Ecto neural progenitor cell (in vitro differentiated cells): ENCODE data around the gene JAG1.
A peak's percentile ranks its signal among the peaks of the same experiment; 100 is the strongest.

Experiments
- DNase-seq: peaks from one replicate; pipeline ENCODE4 v3.0.0-alpha.2; 2018; ENCODE audit warnings: low spot score

Gene JAG1

DNA sequence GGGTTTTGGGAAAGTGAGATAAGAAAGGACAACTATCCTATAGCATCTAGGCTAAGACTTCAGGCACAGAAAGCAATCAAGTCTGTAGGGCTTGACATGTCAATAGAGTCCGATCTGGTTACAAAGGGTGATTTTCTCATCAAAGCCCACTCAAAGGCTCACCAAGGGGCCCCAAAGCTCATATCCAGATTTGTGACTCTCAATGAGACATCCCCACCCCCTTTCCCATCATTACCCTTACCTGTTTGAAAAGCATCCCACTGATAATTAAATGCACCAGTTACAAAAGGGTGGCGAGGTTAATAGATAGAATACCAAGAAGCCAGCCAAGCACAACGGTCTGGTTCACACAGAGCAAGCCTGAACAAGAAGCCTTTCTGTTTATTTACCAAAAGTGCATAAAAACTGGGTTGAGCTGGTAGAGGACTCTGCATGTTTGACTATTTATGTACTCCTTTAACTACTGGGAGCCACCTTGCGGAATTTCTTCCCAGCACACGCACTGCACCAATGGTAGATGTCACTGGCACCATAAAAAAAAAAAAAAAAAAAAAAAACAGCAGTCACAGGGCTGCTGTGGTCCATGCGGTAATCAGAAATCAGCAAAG is 6.1 kb downstream of the JAG1 start:
- no peak for DNase-seq

DNA sequence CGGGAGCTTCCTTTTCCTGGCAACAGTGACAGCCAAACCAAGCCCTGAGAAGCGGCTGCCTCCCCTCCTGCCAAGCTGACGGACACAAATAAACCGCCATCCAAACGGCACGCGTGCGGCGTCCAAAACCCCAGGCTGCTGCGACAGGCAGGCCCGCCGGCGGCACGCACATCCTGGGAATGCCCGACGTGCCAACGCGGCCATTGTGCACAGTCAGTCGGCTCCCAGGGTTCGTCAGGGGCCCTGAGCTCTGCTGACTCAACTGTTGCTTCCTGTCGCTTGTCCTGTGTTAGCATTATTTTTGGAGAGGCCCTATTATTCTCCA is 6.8 kb downstream of the JAG1 start:
- DNase-seq, result no peak

DNA sequence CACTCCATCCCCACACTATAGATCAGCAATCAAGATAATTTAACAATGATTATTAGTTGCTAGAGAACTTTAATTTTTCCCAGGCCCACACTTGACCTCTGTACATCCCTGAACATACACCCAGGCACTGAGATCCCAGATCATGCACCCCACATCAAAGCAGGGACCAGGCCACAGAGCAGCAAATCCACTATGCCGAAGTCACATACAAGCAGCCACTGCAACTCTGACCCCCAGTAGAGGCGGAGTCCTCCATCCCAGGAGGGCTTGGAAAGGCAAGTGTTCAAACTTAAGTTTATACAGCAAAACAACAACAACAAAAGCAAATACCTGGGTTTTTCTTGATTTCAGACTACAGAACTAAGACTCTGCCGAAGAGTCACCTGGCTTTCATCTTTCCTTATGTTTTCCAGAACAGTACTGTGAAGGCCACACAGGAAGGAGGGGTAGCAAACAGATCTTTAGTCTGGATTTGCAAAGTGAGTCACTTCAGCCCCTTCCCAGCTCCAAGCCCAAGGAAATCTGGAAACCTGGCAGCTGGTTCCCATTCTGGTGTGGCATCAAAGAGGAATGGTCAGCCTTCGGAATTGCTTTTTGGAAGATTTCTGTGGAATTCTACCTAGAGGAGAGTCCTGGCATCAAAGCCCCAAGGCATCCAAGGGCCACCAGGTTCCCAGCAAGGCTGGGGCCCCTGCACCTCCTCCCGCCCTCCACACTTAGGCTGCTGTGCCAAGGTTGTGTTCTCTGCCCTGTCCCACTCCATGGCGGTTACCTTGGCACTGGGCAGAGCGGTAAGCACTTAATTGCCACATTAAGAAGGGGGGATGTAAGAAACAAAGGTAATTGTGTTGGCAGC is 7.3 kb downstream of the JAG1 start:
- DNase-seq, result no peak

DNA sequence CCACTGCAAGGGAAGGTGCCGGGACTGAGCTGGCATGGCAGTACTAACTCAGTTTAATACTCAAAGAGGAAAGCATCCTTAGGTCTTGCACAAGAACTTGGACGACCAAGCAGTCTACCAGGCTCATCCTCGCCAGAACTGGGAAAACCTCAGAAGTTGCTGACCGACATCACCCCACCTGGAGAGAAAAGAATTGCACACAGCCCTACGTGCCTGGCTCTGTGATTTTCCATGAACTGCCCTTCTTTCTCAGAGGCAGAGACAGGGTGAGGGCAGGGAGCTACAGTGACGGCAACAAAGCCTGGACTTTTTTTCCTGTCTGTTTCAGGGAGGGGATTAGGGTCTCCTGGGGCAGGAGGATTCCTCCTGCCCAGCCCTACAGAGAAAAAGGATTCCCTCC is 8.0 kb downstream of the JAG1 start:
- no peak for DNase-seq

DNA sequence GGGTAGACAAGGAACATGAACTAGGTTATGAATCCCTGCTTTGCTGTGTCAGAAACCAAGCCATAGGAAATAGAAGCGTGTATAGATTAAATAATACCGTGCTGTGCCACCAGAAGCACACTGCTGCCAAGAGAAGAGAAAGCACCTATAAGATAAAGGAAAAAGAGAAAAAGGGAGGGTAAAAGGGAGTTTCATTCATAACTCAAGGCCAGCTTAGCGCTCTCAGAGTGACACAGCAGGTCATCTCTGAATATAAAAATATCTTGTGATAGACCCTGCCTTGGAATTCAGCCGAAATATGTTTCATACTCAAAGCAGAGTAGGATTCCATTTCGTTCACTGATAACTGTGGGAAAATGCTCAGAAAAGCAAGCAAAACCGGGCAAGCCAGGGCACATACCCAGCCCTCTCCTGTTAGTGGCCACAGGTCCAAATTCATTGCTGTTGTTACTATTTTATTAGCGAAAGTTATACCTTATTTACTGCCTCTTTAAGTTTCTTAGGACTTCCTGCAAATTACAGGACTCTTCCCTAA is 8.7 kb downstream of the JAG1 start:
- DNase-seq, result no peak

DNA sequence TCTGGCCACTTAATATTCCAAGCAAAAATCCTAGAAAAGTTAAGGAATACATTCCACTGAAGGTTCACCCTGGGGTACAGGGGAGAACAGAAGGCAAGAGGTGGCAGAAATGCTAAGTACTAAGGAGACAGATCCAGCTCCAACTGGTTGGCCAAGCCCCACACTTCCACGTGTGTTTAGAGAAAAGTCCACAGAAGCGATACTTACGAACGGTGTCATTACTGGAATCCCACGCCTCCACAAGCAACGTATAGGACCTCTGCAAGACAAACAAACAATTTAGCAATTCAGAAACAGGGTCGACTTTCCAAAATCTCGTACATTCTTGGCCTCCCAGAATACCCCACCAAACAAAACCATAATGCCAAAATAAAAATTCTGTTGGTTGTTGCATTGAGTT is 10.0 kb downstream of the JAG1 start:
- no peak for DNase-seq

DNA sequence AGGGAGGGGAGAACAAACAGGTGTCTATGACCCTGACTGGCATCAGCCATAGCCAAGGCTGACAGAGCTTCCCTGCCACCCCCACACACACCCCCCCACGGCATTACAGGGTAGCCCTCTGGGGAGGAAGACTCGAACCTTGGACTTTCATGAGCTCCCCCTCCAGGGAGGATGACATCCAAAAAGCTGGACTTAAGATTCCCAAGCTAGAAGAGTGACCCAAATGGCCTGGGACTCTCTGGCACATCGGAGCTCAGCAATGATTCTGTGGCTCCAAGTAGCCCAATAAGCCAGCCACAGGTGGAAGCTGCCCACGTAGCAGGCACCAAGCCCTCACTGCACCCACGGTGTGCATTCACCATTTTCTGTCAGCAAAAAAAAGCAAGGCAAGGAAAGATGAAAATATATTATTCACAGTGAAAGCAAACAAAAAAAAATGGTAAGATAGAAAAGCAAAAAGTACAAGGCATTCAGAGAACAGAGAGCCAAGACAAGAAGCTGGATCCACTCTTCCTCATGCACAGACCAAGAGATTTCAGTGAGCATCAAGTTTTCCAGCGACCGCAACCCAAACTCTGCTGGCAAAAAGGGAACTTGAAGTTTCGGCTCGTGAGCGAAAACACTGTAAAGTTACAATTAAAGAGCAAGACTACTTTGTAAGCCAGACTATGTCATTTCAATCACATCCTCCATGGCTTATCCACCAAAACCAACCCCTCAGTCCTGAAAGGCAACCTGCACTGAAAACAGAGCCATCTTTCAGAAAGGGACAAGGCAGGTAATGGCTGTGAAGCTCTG is 10.9 kb downstream of the JAG1 start:
- no peak for DNase-seq

DNA sequence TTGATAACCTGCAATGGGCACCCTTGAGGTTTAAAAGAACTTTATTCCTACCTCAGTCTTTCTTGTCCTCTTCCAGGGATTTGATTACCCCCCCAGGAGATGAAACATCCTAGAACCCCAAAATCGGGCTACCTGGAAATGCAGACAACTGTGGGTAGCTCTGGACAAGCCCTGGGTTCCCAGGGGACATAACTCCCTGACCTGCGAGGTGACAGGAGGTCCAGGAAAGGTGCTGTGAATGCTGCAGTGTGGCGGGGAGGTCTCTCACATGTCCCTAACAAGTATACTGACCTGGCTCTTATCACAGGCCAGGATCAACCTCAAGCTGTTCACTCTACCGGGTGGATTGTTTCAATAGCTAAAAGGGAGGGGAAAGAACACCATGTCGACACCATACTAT is 11.6 kb downstream of the JAG1 start:
- no peak for DNase-seq

DNA sequence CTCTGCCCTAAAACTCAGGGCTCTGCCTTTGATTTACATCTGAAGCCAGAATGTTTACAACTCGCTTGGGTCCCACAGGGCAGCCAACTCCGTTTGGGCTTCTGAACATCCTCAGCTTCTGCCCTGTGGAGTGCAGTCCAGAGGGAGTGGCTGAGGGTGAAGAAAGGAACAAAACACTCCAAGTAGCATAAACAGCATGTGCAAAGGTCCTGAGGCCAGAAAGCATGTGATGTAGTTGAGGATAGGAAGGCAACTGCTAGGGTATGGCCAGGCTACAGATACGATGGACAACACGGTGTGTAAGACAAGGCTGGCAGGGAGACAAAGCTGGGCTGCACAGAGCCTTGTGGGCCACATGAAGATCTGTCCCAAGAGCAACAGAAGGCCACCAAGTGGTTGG is 12.5 kb downstream of the JAG1 start:
- no peak for DNase-seq

DNA sequence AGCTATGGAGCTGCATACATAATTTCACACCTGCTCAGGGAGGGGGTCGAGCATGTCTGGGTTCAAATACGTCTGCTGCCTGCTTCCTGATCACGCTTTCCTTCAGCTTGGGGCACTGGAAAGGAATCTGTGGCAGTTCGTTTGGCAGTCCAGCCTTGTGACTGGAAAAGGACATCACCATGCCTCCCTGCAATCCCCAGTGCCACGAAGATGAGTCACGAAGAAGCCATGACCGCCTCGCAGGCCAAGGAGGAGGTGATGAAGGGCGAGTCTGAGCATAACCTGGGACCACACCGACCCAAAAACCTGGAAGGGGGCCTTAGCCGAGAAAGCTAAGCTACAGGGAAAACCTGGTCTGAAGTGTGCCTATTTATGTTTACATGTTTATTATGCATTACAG is 13.1 kb downstream of the JAG1 start:
- DNase-seq, result no peak

DNA sequence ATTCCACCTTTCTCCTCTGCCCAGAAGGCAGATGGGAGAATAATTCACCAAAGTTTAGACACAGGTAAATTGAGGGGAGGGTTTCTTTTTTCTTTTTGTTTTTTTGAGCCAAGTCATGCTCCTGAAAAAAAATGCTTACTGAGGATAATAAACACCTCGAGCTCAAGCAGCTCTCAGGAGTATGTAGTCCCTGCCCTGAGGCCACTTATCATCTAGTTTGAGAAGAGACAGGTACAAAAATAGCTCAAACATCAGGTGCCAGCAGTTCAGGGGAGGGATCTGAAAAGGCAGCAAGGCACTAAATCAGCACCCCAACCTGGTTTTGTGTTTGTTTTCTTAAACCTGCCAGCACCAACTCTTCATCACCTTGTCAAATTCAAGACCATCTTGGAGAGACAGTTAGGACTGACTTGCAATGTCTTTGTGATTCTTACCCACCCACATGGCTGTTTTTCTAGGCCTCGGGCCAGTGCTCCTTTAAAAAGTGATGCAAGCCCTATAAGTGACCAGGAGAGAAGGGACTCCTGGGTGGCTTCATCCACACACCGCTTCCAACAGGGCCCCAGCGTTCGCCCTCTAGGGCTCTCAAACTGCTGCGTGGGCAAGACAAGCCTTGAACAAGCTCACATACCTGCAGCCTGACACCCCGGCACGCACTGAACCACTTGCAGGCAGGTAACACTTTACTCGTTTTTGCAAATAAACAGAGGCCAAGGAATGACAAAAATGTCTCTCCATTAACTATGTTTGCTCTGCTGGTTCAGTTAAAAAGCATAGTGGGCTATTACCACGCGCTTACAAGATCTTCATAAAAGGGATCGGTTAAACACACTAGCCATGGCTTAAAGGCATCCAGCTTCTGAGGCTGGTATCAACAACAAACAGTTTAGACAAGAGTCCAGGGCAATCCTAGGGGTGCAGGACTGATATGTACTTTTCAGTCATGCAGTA is 13.9 kb downstream of the JAG1 start:
- no peak for DNase-seq

DNA sequence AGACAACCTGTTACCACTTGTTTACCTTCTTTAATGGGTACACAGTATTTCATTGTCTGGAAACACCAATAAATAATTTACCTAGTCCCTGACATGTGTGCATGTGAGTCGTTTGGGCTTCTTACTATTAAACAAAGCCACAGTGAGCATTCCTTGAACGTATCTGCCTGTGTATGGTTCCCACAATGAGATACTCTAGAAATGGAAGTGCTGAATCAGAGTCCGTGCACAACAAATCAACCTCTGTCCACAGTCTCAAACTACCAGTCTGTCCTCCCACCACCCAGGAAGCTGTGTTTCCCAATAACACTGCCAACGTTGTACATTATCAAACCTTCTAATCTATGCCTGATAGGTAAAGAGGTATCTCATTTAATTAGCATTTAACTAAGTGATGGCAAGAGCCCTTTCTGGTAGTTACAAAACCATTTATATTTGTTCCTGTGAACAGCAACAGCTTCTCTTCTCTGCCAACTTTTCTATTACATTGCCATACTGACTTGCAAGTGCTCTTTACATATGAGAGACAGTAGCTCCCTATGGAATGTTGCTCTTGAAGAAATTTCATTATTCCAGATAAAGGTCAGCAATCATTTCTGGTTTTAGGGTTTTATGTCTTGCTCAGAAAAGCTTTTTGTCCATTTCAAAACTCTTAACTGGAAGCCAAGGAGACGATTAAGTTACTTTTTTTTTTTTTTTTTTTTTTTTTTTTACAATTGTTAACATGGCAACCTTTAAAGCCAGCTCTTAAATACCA is 14.7 kb downstream of the JAG1 start:
- DNase-seq, result no peak

DNA sequence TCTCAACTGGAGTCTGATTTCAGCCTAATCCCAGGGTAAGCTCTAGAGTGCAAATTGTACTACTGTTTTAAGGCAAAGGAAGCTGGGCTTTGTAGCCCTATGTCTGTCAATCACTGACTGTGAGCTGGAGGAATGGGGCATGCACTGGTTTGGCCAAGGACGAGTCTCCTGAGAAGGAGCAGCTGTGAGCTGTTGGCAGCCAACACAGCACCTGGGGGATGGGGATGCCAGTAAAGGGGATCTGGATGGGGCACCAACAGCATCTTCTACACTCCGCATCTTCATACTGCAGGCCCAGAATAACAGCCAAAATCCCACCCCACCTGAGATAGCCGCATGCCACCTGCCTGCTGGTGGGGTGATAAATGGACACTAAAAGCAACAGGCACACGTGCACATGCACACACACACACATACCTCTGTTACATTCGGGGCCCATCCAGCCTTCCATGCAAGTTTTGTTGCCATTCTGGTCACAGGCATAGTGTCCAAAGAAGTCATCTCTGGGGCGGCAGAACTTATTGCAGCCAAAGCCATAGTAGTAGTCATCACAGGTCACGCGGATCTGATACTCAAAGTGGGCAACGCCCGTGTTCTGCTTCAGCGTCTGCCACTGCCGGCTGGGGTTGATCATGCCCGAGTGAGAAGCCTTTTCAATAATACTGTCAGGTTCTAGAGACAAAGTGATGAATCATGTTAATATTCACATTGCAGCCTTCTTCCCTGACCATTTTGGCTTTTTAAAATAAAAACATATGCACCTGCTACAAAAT is 15.6 kb downstream of the JAG1 start:
- no peak for DNase-seq

DNA sequence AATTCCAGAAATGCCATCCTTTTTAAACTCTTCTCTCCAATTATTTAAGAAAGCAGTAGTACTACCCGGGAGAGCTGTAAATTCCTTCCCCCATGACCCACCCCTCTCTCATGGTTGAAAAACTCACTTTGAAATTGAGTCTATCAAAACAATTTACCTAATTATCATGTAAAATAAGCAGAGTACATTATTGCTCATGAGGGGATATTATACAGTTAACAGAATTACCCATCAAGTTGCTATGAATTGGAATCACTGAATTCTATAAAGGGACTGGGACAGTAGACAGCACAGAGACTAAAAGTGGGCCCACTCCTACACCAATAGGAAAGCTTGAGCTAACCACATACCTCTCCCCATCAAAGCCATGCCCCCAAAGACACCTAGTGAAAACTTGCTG is 16.3 kb downstream of the JAG1 start:
- no peak for DNase-seq

DNA sequence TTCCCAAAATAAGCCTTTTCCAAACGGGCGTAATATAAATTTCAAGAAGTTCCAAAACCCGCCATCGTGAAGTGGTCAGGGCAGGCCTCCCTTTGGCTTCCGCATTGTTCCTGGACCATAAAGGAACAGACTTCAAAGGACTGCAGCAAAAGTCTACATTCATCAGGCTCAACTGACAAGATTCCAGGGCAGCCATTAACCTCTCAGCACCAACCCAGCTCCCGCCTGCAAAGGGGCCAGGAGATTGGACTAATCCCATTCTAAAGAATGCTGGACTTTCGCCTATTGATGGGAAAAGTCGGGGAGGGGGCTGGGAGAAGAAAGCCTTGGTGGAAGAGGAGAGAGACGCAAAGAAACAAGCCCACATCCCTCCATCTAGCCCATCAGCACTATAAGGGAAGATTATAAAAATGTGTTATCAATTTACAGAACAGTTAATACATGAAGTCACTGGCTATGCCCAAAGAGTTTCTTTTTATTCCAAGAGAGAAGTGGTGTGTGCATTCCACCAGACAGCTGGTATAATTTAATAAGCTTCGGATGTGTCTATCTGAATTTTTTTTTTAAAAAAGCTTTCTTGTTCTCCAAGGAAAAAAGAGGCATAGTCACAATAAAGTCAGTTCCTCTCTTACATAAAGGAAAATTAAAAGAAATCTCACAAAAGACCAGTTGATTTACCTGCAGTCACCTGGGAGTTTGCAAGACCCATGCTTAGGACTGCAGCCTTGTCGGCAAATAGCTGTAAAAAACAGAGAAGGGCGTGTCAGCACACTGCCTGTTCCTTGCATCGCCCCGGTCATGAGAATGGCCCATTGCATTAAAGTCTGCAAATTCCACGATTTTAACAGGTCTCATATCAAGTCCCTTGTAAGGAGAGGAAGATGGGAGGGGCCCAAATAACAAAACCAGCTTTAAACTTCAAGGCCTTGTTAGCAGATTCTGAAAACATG is 17.8 kb downstream of the JAG1 start:
- peak; percentile 79 for DNase-seq

DNA sequence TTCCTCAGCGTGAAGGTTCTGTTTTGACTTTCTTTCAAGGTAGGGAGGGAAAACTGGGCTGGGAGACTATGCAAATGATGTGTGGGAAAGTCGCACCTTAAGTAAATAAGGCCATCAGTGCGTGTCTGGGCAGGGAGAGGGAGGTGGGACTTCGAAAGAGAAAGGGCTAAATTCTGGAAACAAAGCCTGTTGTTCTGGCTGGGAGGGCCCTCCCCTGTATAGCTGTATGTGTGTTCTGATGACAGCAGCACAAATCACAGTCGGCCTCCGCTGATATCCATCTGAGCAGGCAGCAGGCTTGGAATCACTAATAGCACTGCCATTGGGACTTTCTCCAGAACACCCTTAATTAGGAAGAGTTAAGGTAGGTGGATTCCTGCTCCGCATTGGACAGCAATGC is 19.2 kb downstream of the JAG1 start:
- no peak for DNase-seq

DNA sequence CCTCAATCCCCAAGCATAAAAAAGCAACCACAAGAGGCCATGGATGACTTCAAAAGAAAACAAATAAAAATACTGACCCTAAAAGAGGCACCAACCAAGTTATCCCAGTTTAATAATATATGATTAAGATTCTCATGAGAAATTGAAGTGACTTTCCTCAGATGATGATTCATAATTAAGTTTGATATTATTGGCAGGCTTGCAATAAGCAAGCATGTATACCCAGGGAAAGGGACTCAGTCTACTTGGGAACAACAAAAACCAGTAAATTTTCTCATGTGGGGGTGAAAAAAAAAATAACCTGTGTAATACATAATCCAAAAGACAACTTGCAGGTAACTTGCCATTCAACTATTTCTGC is 19.6 kb downstream of the JAG1 start:
- no peak for DNase-seq

DNA sequence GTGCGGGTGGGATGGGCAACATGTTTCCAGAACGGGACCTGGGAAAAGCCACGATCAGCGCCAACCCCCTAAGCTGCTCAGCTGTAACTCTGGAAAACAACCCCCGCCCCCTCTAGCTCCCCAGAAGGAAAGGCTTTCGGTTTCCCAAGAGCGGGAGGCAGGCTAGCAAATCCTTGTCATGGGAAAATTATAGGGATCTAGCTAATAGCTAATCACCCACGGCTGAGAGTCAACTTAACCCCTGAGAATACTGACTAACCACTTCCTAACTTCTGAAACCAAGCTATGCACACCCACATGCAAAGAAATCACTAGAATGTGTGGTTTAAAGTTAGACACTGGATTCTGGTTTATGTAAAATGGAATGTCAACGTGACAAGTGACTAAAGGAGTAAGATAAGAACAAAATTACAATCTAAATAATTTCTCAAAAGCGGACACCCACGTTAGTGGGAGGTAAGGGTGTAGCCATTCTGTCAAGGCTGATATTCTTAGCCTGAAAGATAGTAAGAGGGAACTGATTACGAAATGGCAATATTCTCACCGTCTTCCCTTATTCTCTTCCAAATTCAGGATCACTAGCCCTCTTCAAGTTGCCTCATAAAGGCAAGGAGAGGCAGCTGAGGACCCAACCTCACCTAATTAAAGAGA is 20.1 kb downstream of the JAG1 start:
- no peak for DNase-seq
